Limb (tissue), 2 donors: Measurements from ENCODE around the gene ANKAR.
"Not testable (repeated sequence)": the region's sequence is repeated elsewhere in the genome, so short reads cannot be mapped to it uniquely, and the experiment has no call there.

ENCODE experiments used
- DNase-seq, 2 donors: peaks; one replicate each; pipeline ENCODE4 v3.0.0-alpha.2; 2016; ENCODE audit errors: extremely low spot score in 2 of 2

Gene ANKAR, protein sequence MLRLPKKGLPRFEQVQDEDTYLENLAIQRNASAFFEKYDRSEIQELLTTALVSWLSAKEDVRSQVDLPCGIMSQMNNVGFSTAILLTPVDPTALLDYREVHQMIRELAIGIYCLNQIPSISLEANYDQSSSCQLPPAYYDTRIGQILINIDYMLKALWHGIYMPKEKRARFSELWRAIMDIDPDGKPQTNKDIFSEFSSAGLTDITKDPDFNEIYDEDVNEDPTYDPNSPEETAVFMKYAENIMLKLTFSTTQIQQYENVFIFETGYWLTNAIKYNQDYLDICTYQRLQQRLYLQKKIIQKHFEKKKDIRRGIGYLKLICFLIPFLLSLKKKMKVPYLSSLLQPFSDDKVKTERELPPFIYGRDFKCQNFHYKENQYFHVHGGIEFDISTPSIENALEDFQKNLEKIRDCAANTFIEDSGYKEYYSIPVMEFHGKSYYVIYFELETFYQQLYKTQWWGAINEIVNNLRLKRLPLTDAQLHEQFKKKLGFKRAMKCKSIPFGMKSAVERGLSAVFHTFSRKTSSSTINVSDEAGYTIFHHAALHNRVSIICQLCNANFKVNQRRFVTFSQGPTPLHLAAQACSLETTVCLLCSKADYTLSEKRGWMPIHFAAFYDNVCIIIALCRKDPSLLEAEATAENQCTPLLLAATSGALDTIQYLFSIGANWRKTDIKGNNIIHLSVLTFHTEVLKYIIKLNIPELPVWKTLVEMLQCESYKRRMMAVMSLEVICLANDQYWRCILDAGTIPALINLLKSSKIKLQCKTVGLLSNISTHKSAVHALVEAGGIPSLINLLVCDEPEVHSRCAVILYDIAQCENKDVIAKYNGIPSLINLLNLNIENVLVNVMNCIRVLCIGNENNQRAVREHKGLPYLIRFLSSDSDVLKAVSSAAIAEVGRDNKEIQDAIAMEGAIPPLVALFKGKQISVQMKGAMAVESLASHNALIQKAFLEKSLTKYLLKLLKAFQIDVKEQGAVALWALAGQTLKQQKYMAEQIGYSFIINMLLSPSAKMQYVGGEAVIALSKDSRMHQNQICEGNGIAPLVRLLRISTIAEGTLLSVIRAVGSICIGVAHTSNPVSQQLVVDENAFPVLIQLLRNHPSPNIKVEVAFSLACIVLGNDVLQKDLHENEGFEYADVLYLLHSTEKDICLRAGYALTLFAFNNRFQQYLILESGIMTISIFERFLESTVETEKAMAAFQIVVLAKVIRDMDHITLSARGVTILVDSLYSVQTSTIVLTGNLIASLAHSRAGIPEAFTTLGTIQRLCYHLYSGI (N-terminal part only)

GRCh38 chr2:189674374-189675112 lies at the start of gene ANKAR:
Gene ANKAR, plus strand, starts transcription at chr2:189674670. Its CDS starts 1,821 bp downstream, at chr2:189676491.
- peak; percentile 79 to 92 for DNase-seq

- no peak for DNase-seq
Measured at GRCh38 chr2:189625636-189626035, 48.8 kb upstream of the ANKAR start.

- no peak for DNase-seq
Measured at GRCh38 chr2:189627789-189628188, 46.7 kb upstream of the ANKAR start.

- no peak for DNase-seq
Measured at GRCh38 chr2:189628817-189629530, 45.5 kb upstream of the ANKAR start.

GRCh38 chr2:189629531-189630453 lies 44.7 kb upstream of the ANKAR start:
- DNase-seq: peak in 1 of 2 donors; percentile 12

- no peak for DNase-seq
Measured at GRCh38 chr2:189631849-189632248, 42.6 kb upstream of the ANKAR start.

DNA sequence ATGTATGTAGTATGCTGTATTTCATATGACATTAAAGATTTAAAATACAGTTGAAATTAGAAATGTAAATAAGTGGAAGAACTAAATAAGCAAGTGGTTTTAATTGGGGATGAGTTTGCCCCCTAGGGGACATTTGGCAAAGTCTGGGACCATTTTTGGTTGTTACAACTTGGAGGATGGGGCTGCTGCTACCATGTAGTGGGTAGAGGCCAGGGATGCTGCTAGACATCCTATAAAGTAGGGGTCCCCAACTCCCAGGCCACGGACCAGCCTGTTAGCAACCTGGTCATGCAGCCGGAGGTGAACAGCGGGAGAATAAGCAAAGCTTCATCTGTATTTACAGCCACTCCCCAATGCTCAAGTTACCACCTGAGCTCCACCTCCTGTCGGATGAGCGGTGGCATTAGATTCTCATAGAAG lies 41.1 kb upstream of the ANKAR start:
- DNase-seq: no peak

- DNase-seq: no peak
Measured at GRCh38 chr2:189635353-189635752, 39.1 kb upstream of the ANKAR start.

- DNase-seq: no peak
Measured at GRCh38 chr2:189638301-189639006, 36.0 kb upstream of the ANKAR start.

DNA sequence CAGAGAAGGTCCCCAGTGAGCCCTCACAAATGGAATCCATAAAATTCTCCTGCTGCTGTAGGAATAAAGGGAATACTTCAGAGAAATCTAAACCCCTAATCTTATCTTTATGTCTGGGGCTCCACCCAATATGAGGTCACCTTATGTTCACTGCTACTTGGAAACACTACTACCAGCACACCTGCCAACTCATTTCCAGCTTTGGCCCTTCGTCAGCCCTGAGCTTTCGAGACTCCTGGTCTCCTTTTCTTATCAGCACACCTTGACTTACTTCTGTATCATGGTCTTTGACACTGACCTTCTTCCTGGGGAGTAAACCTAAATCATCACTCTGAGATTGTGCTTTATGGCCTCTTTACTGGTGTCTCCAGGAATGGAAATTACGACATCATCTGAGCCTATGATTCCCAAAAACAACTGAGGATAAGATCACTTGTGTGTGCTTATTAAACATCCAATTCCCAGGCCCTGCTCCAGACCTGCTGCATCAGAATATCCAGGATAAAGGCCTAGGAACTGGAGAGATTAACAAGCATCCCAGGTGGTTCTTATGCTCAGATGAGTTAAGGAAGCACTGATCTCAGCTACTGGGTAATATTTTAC lies 35.4 kb upstream of the ANKAR start:
- no peak for DNase-seq

GRCh38 chr2:189641002-189641401 lies 33.5 kb upstream of the ANKAR start:
- DNase-seq: no peak

- no peak for DNase-seq
Measured at GRCh38 chr2:189641590-189641989, 32.9 kb upstream of the ANKAR start.

DNA sequence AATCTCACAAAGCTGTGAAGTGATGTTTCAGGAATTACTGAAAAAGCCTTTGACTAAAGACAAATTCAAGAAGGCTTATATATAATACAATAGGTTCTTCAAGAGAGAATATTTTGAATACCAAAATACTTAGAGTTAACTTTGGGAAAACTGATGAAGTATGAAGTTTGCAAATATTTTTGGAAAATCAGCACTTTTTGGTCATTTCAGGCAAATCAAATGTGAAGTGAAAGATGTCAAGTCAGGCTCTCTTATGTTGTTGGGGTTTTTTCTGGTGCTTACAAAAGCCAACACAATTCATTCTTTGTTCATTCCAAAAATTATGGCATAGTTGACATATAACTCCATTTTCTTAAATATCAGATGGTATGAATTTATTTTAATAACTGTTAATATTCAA lies 27.9 kb upstream of the ANKAR start:
- DNase-seq: no peak

GRCh38 chr2:189648846-189649509 lies 25.5 kb upstream of the ANKAR start:
- DNase-seq: no peak

DNA sequence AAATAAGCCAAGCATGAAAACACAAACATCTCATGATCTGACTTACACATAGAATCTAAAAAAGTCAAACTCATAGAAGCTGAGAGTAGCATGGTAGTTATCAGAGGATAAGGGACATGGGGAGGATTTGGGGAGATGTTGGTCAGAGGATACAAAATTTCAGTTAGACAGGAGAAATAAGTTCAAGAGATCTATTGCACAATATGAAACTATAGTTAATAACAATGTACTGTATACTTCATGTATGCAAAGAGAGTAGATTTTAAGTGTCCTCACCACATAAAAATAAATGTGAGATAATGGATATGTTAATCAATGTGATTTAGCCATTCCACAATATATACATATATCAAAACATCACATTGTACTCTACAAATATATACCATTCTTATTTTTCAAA lies 23.2 kb upstream of the ANKAR start:
- DNase-seq: no peak

- not testable (repeated sequence) for DNase-seq
Measured at GRCh38 chr2:189653464-189653863, 21.0 kb upstream of the ANKAR start.

DNA sequence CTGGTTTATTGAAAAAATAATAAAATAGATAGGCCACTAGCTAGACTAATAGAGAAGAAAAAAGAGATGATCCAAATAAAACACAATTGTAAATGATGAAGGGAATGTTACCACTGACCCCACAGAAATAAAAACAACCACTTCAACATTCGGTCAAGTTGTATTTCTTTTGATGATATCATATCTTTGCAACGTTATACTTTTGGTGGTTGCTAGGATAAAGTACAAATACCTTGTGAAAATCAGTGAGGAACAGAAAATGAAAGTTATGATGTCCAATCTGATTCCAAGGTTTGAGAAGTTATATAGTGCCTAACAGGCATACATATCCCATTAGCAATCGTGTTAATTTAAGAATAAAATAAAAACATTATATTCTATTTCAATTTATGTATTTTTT lies 19.8 kb upstream of the ANKAR start:
- DNase-seq: no peak

- DNase-seq: no peak
Measured at GRCh38 chr2:189657867-189658266, 16.6 kb upstream of the ANKAR start.
